ENCODE measurements around the gene FZD7. TPM values are rescaled to one million over a fixed set of nuclear protein-coding genes. Genes with fewer than 3 reads are reported as not detected.

FZD7 gene
- total and polyA plus RNA-seq, 2 of the 8 experiments (the other 6 are each of a cell fraction or from before 2014, with no cell fraction given), result 176 to 246 TPM

DNA sequence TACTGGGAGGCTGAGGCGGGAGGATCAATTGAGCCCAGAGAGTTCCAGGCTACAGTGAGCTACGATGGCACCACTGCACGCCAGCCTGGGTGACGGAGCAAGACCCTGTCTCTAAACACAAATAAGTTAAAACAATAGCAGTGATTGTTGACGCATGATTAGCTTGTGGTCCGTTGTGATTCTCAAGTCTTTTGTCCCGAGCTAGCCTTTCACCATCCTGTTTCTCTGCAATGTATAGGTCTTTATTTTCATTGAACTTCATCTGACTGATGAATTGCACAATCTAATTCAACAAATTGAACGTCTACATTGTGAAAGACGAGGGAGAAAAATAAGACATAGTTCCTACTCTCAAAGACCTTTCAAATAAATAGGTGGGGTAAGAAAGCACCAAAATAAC, 8.8 kb upstream of the FZD7 start:
- H3K14ac ChIP-seq (ENCODE audit: insufficient read length), result no peak overlapping the region
- no peaks in the 10 kb centered on the region; a peak in 1 of 4 replicates for H3K79me2 ChIP-seq (ENCODE audit: control insufficient read depth in 1 of 2, insufficient read depth in 2 of 2, low read length in 2 of 2)
- no peaks in the 10 kb centered on the region for H3K36me3 ChIP-seq (ENCODE audit: control insufficient read depth in 2 of 4, insufficient read depth in 4 of 4, low read length in 3 of 4)
- H4K8ac ChIP-seq (ENCODE audit: extremely low read depth, insufficient read depth, low read length), result no peak overlapping the region
- peak overlapping the region; percentile 1 for H4K91ac ChIP-seq (replicated peaks; ENCODE audit: insufficient read length, low read length)
- no peak overlapping the region for H2BK120ac ChIP-seq (replicated peaks; ENCODE audit: low read depth, low read length)
- H3K4me2 ChIP-seq (ENCODE audit: insufficient read depth in 1 of 2, low read depth in 2 of 2, low read length in 2 of 2), result peak overlapping the region in 1 of 2 experiments; percentile 78; a peak in 2 of 4 replicates
- no peak overlapping the region for H2AK5ac ChIP-seq (ENCODE audit: low read depth, low read length)
- ChIA-PET CTCF (ENCODE audit: partially characterized antibody) (interaction anchor here (1.0 to 2.6 kb wide), 5 partner anchors 11 to 164 kb away, joined by 3 to 11 read pairs (median 5); no protein-coding TSS in a partner anchor), POLR2A (ENCODE audit: partially characterized antibody) (interaction anchor here (0.5 to 3.0 kb wide), 10 partner anchors 11 to 218 kb away, joined by 3 to 18 read pairs (median 4); no protein-coding TSS in a partner anchor)
- 0 out of 2 replicates have a peak overlapping the region, but pooled peaks have one; percentile 9 for H2BK15ac ChIP-seq (ENCODE audit: low read length)
- no peaks in the 10 kb centered on the region for H3K79me1 ChIP-seq (ENCODE audit: low read depth, low read length)
- no peak for FAIRE-seq
- no peak overlapping the region for H3K23ac ChIP-seq (ENCODE audit: insufficient read length)
- WGBS, 2 experiments (ENCODE audit: extremely low coverage in 1 of 2, insufficient coverage in 1 of 2, insufficient read length in 1 of 2, insufficient replicate concordance in 2 of 2, low coverage in 1 of 2, low lambda C conversion rate in 2 of 2, missing lambda C conversion rate in 1 of 2), result 77% methylated on average over 9 of the region's 9 CpGs; no CpG with 5 or more reads in 1 of the 2 experiments
- no peak for DNase-seq (ENCODE audit: low read depth in 1 of 2, low spot score in 2 of 2)
- H3K4me1 ChIP-seq (replicated peaks in 1 of 4; ENCODE audit: control insufficient read depth in 3 of 4, insufficient read depth in 4 of 4, low read length in 3 of 4), result peaks cover 13 to 26% (median 25%) of the 10 kb centered on the region in 4 experiments
- no peaks in the 10 kb centered on the region for H4K20me1 ChIP-seq (replicated peaks in 1 of 2; ENCODE audit: control insufficient read depth in 1 of 2, insufficient read depth in 2 of 2, low read length in 2 of 2)
- no peak overlapping the region for H2BK12ac ChIP-seq (ENCODE audit: low read depth, low read length)
- H3K27ac ChIP-seq (ENCODE audit: low read depth, low read length), result no peak overlapping the region
- no peak overlapping the region for H3K18ac ChIP-seq (ENCODE audit: extremely low read depth, low read length)
- no peak overlapping the region for H4K5ac ChIP-seq (ENCODE audit: insufficient read length, low read depth, low read length)
- H2BK20ac ChIP-seq (ENCODE audit: low read length), result no peak overlapping the region
- H3K9me3 ChIP-seq (ENCODE audit: insufficient read depth in 2 of 2, low read depth in 1 of 2, low read length in 1 of 2), result no peaks in the 10 kb centered on the region
- H3K56ac ChIP-seq (replicated peaks; ENCODE audit: insufficient read length, low read depth, low read length), result no peak overlapping the region
- no peak overlapping the region for H3K4me3 ChIP-seq (ENCODE audit: extremely low read depth in 1 of 4, insufficient read depth in 2 of 4, low read depth in 3 of 4, low read length in 4 of 4)
- H3K9ac ChIP-seq (replicated peaks in 1 of 4; ENCODE audit: extremely low read depth in 1 of 4, low read depth in 3 of 4, low read length in 3 of 4), result no peak overlapping the region
- peaks cover 0 to 3% (median 0%) of the 10 kb centered on the region in 4 experiments; a peak in 3 of 7 replicates for H3K27me3 ChIP-seq (replicated peaks in 1 of 4; ENCODE audit: control insufficient read depth in 3 of 4, extremely low read depth in 1 of 4, insufficient read depth in 3 of 4, low read length in 3 of 4)
- H2AFZ ChIP-seq (ENCODE audit: low read length), result no peak overlapping the region
- no peak overlapping the region for H3K4ac ChIP-seq (replicated peaks; ENCODE audit: insufficient read length, low read depth, low read length)
- no peaks in the 10 kb centered on the region; the same call in 1 of the 2 replicates for H3K23me2 ChIP-seq (ENCODE audit: low read depth, low read length)
- no peak overlapping the region; the same call in 1 of the 2 replicates for H2BK5ac ChIP-seq (ENCODE audit: low read depth, low read length)
- TF ChIP-seq SP2 (IDR thresholded peaks at IDR 0.05; ENCODE audit: low read length), result no peak
- no peak for TF ChIP-seq CEBPB (IDR thresholded peaks at IDR 0.05; ENCODE audit: low read depth, low read length)
- TF ChIP-seq CBX8 (IDR thresholded peaks at IDR 0.05; ENCODE audit: borderline replicate concordance, low read depth, low read length), result no peak
- TF ChIP-seq KDM4A (IDR thresholded peaks at IDR 0.05; ENCODE audit: low read depth, low read length, severe bottlenecking), result no peak
- TF ChIP-seq TCF12 (IDR thresholded peaks at IDR 0.05; ENCODE audit: low read depth, low read length), result no peak
- TF ChIP-seq TBP (IDR thresholded peaks at IDR 0.05; ENCODE audit: low read depth, low read length), result no peak
- no peak for TF ChIP-seq EP300 (IDR thresholded peaks at IDR 0.05; ENCODE audit: borderline replicate concordance in 1 of 2, low read depth in 2 of 2, low read length in 2 of 2)
- TF ChIP-seq NANOG (IDR thresholded peaks at IDR 0.05; ENCODE audit: insufficient read depth, low read depth, low read length, poor library complexity, severe bottlenecking), result no peak
- TF ChIP-seq KDM5A (IDR thresholded peaks at IDR 0.05; ENCODE audit: low read length), result no peak
- TF ChIP-seq SAP30 (IDR thresholded peaks at IDR 0.05; ENCODE audit: insufficient read depth, insufficient replicate concordance, low read length), result no peak
- TF ChIP-seq POU5F1 (IDR thresholded peaks at IDR 0.05; ENCODE audit: low read depth, low read length), result no peak
- TF ChIP-seq EGR1 (IDR thresholded peaks at IDR 0.05; ENCODE audit: borderline replicate concordance, low read depth, low read length), result no peak
- TF ChIP-seq EZH2 (IDR thresholded peaks at IDR 0.05; ENCODE audit: low read depth, low read length, severe bottlenecking), result no peak
- no peak for TF ChIP-seq SRF (IDR thresholded peaks at IDR 0.05; ENCODE audit: low read depth, low read length)

Measured in H1 (cell line).